ENCODE data around the gene ZEB1.

DNA sequence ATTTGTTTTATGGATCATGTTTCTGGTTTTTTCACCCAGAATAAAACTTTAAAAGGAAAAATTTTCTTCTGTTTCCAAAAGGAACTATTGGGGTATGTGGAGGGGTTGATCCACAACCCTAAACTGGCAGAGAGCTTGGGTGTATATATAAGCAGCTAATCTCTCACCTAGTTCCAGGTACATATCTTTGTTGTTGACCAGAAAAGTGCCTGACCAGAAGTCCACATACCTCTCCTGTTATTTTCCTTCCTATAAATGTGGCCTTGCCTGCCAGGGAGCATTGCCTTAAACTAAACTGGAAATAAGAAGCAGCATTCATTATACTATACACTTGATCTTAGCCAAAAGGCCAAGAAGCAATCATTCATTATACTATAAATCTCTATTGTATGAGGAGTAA lies 112.0 kb downstream of the ZEB1 start:
- TF ChIP-seq CTCF (conservative IDR thresholded peaks at IDR 0.05 in 1 of 2, IDR thresholded peaks at IDR 0.05 in 1 of 2; ENCODE audit: extremely low read depth in 1 of 2, insufficient read depth in 1 of 2, low read depth in 1 of 2, low read length in 2 of 2) (no peak), EZH2 (IDR thresholded peaks at IDR 0.05; ENCODE audit: borderline replicate concordance, low read length) (no peak)

All from mammary epithelial cell (primary cell).